Neural crest cell (in vitro differentiated cells): ENCODE measurements around the gene MACROD1. TPM values are rescaled to one million over a fixed set of nuclear protein-coding genes. Genes with fewer than 3 reads are reported as not detected.

ENCODE experiments used
- DNase-seq: peaks from one replicate; pipeline ENCODE4 v3.0.0; 2021; ENCODE audit warnings: low read depth, mixed read lengths, low spot score
- H3K27ac Mint-ChIP-seq: one replicate; pipeline ENCODE4 v1.8.0; 2021; ENCODE audit warnings: mild to moderate bottlenecking, mixed read lengths; ENCODE audit not compliant: unreplicated experiment
- H3K27me3 Mint-ChIP-seq: 2 replicates; pipeline ENCODE4 v1.8.0; 2021; ENCODE audit warnings: low read depth, mild to moderate bottlenecking, mixed read lengths
- H3K36me3 Mint-ChIP-seq: 2 replicates; pipeline ENCODE4 v1.8.0; 2021; ENCODE audit warnings: low read depth, mild to moderate bottlenecking, mixed read lengths
- H3K4me1 Mint-ChIP-seq: 2 replicates; pipeline ENCODE4 v1.8.0; 2021; ENCODE audit warnings: mixed read lengths
- H3K4me3 Mint-ChIP-seq: one replicate; pipeline ENCODE4 v1.8.0; 2021; ENCODE audit warnings: mild to moderate bottlenecking, mixed read lengths
- H3K9me3 Mint-ChIP-seq: 2 replicates; pipeline ENCODE4 v1.8.0; 2021; ENCODE audit warnings: mixed read lengths
- CTCF ChIP-seq: fragments of 200-600 bp; sonication (generic); conservative IDR thresholded peaks from 2 replicates; pipeline ENCODE4 v1.5.0; 2021; ENCODE audit warnings: antibody characterized with exemption, mild to moderate bottlenecking
- total RNA-seq: library from RNA; stranded (reverse); gene quantifications from 2 replicates; pipeline ENCODE4 v1.2.1, GENCODE V29; 2021

MACROD1 gene
- total RNA-seq, 1 donor from 2014 or later = 26.1 TPM

DNA sequence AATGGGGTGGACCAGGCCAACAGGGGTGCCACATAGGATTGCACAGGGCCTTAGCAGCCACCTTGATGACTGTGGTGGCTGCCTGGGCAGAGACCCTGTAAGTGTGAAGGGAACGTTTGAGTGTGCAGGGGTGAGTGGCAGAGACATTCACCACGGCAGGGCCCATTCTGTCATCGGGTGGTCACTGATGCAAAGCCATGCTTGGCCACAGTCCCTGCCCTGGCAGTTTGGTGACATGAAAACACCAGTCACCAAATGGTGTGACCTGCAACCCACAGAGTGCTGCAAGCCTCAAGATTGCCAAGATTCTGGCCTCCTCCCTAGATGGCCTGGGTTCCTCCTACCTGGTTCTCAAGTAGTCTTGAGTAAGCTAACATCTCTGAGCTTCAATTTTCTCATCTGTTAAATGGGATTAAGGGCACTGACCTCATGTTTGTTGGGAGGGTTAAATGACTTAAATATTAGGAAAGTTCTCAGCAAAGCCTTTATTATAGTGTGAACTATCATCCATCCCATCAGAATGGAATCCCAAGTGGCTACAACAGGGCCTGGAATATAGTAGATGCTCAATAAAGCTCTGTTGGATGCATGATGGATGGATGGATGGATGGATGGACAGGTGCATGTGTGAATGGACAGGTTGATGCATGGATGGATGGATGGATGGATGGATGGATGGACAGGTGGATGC, 53.0 kb downstream of the MACROD1 start:
- H3K27ac Mint-ChIP-seq = no peak overlapping the region
- H3K27me3 Mint-ChIP-seq = no peaks in the 10 kb centered on the region
- no peaks in the 10 kb centered on the region for H3K9me3 Mint-ChIP-seq
- peaks cover 3% of the 10 kb centered on the region for H3K36me3 Mint-ChIP-seq
- no peak for DNase-seq
- TF ChIP-seq CTCF = no peak
- H3K4me1 Mint-ChIP-seq = peaks cover 5% of the 10 kb centered on the region
- H3K4me3 Mint-ChIP-seq = no peak overlapping the region

DNA sequence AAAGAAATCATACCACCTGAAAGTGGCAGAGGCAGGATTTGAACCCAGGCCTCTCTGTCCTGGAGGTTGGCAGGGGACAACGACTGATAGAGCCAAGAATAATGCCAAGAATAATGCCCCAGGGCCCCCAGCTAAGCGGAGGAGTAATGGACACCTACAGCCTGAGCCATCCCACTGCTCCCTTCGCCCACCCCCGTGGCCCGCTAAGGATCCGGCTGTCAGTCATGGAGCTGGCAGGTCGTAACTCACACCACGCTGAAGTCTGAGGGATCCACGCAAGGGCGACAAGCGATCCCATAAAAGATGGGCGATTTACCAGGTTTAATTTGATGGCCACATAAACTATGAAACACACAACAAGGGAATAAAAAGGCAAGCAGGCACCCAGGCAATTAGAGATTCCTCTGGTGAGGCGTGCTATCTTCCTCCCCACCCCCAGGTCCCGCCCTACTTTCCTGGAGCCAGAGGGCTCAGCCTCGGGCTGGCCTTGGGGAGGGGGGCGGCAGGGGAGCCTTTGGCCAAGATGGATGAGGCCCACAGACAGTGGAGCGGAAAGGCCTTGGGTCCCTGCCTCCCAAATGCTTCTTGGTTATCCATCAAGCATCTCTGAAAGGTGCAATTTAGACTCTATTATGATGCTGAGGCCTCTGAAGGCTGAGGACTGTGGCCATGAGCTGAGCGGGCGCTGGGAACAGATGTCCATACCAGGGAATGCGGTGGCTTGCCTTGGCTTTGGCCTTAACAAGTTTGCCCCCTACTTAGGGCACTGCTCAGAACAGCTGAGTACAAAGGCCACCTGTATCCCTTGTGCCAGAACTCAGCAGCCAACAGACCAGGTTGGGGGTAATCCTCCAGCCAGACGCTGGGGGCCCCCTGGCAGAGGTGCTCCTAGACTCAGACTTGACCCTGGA, 55.2 kb downstream of the MACROD1 start:
- DNase-seq = no peak
- TF ChIP-seq CTCF = no peak
- Mint-ChIP-seq H3K36me3 (peaks cover 3% of the 10 kb centered on the region), H3K9me3 (no peaks in the 10 kb centered on the region), H3K27ac (no peak overlapping the region), H3K4me3 (no peak overlapping the region), H3K27me3 (no peaks in the 10 kb centered on the region), H3K4me1 (peaks cover 8% of the 10 kb centered on the region)

DNA sequence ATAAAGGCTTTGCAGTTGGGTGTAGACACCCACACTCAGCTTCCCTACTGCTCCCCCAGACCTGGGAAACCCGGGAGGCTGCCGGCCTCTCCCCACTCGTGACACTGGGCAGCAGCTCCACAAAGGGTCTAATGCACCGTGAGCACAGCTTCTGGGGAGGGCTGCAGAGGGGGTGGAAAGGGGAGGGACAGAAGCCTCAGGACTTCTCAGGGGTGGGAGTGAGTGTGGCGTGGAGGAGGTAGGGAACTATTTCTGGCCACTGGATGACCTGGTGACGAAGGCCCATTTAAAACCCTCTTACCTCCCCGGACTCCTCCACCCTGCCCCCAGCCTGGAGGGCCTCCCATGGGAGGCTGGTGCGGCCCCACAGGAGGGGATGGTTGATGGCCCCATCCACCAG, 56.6 kb downstream of the MACROD1 start:
- no peak overlapping the region for H3K27ac Mint-ChIP-seq
- H3K4me1 Mint-ChIP-seq = peaks cover 8% of the 10 kb centered on the region
- H3K36me3 Mint-ChIP-seq = no peaks in the 10 kb centered on the region
- no peak overlapping the region for H3K4me3 Mint-ChIP-seq
- H3K9me3 Mint-ChIP-seq = no peaks in the 10 kb centered on the region
- no peaks in the 10 kb centered on the region for H3K27me3 Mint-ChIP-seq
- no peak for TF ChIP-seq CTCF
- DNase-seq = no peak

- no peak for DNase-seq
- no peak for TF ChIP-seq CTCF
- Mint-ChIP-seq H3K9me3 (no peaks in the 10 kb centered on the region), H3K4me1 (peaks cover 20% of the 10 kb centered on the region), H3K4me3 (no peak overlapping the region), H3K36me3 (no peaks in the 10 kb centered on the region), H3K27me3 (no peaks in the 10 kb centered on the region), H3K27ac (no peak overlapping the region)
These were observed 58.6 kb downstream of the MACROD1 start for GRCh38 chr11:64107303-64107702.

DNA sequence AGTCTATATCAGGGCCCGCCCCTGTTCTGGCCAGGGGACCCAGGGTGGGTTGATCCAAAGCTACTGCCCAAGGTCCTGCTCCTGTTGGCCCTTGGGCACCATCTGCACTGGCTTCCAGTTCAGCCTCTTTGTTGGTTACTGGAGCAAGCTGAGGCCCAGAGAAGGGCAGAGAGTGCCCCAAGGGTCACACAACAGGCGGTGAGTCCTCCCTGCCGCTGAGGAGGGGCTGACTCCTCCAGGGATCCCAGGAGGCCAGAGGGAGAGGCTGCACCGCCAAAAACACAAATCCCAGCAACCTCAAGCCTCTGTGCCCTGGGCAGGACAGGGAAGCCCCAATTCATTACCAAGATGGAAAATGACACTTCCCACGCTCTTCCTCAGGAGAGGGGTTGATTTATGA, 61.3 kb downstream of the MACROD1 start:
- Mint-ChIP-seq H3K36me3 (no peaks in the 10 kb centered on the region), H3K4me1 (peaks cover 43% of the 10 kb centered on the region), H3K9me3 (no peaks in the 10 kb centered on the region), H3K27me3 (peaks cover 1% of the 10 kb centered on the region), H3K4me3 (no peak overlapping the region), H3K27ac (no peak overlapping the region)
- no peak for TF ChIP-seq CTCF
- DNase-seq = no peak
